H9 (cell line): ENCODE data around the gene EFNA5. TPM values are rescaled to one million over a fixed set of nuclear protein-coding genes. Genes with fewer than 3 reads are reported as not detected.
A peak's percentile ranks its signal among the peaks of the same experiment; 100 is the strongest.

ENCODE experiments used
- DNase-seq: peaks from one replicate; pipeline ENCODE4 v3.0.0-alpha.2; 2017
- H2AFZ ChIP-seq: one replicate; pipeline ENCODE4 v1.6.1; 2013; ENCODE audit warnings: mild to moderate bottlenecking, low read length, control low read depth, moderate library complexity
- H2AK5ac ChIP-seq: 2 replicates; pipeline ENCODE4 v1.6.1; 2013; ENCODE audit warnings: low read length, control low read depth, mixed read lengths; ENCODE audit not compliant: insufficient read length
- H2BK120ac ChIP-seq: one replicate; pipeline ENCODE4 v1.6.1; 2013; ENCODE audit warnings: low read depth, mild to moderate bottlenecking, low read length, control low read depth, inconsistent platforms; ENCODE audit not compliant: poor library complexity, severe bottlenecking
- H2BK12ac ChIP-seq: 2 replicates; pipeline ENCODE4 v1.6.1; 2013; ENCODE audit warnings: low read length, control low read depth, mixed read lengths, low read depth; ENCODE audit not compliant: insufficient read length
- H2BK15ac ChIP-seq: 2 replicates; pipeline ENCODE4 v1.6.1; 2013; ENCODE audit warnings: low read depth, low read length, control low read depth
- H2BK20ac ChIP-seq: one replicate; pipeline ENCODE4 v1.6.1; 2013; ENCODE audit warnings: low read depth, mild to moderate bottlenecking, low read length, control low read depth, inconsistent platforms; ENCODE audit not compliant: poor library complexity, severe bottlenecking
- H2BK5ac ChIP-seq: 2 replicates; pipeline ENCODE4 v1.6.1; 2013; ENCODE audit warnings: low read length, control low read depth, mixed read lengths; ENCODE audit not compliant: insufficient read length
- H3K14ac ChIP-seq: 2 replicates; pipeline ENCODE4 v1.6.1; 2013; ENCODE audit warnings: low read length, control low read depth; ENCODE audit not compliant: insufficient read depth
- H3K18ac ChIP-seq: 2 replicates; pipeline ENCODE4 v1.6.1; 2013; ENCODE audit warnings: low read depth, mild to moderate bottlenecking, mixed read lengths, low read length, control low read depth; ENCODE audit not compliant: insufficient read length
- H3K23ac ChIP-seq: 2 replicates; pipeline ENCODE4 v1.6.1; 2013; ENCODE audit warnings: low read length, control low read depth, mixed read lengths, low read depth; ENCODE audit not compliant: insufficient read length
- H3K23me2 ChIP-seq: 2 replicates; pipeline ENCODE4 v1.6.1; 2013; ENCODE audit warnings: low read depth, mild to moderate bottlenecking, mixed read lengths, low read length, control low read depth; ENCODE audit not compliant: insufficient read length, poor library complexity, severe bottlenecking
- H3K27ac ChIP-seq: 2 replicates; pipeline ENCODE4 v1.5.1; 2013; ENCODE audit warnings: low read length, control low read depth, mixed read lengths, low read depth; ENCODE audit not compliant: insufficient read length
- H3K27me3 ChIP-seq: 2 replicates; pipeline ENCODE4 v1.6.1; 2013; ENCODE audit warnings: low read length, control low read depth, inconsistent platforms; ENCODE audit not compliant: insufficient read depth
- H3K4ac ChIP-seq: 2 replicates; pipeline ENCODE4 v1.6.1; 2013; ENCODE audit warnings: low read depth, mild to moderate bottlenecking, control low read depth, inconsistent platforms, low read length, moderate library complexity
- H3K4me1 ChIP-seq: 2 replicates; pipeline ENCODE4 v1.6.1; 2013; ENCODE audit warnings: low read length, control low read depth, inconsistent platforms; ENCODE audit not compliant: insufficient read depth
- H3K4me2 ChIP-seq: 2 replicates; pipeline ENCODE4 v1.6.1; 2013; ENCODE audit warnings: low read length, control low read depth, mixed read lengths; ENCODE audit not compliant: insufficient read length, insufficient read depth
- H3K56ac ChIP-seq: 2 replicates; pipeline ENCODE4 v1.6.1; 2013; ENCODE audit warnings: low read depth, mild to moderate bottlenecking, mixed read lengths, low read length, control low read depth; ENCODE audit not compliant: insufficient read length
- H3K79me1 ChIP-seq: 2 replicates; pipeline ENCODE4 v1.6.1; 2013; ENCODE audit warnings: low read depth, mild to moderate bottlenecking, moderate library complexity, low read length, control low read depth, inconsistent platforms; ENCODE audit not compliant: insufficient read depth, poor library complexity, severe bottlenecking
- H3K79me2 ChIP-seq: 2 replicates; pipeline ENCODE4 v1.6.1; 2013; ENCODE audit warnings: low read length, control low read depth, inconsistent platforms; ENCODE audit not compliant: insufficient read depth
- H3K9ac ChIP-seq: 2 replicates; pipeline ENCODE4 v1.6.1; 2013; ENCODE audit warnings: low read length, control low read depth, mixed read lengths; ENCODE audit not compliant: insufficient read length; ENCODE audit errors: extremely low read depth
- H3K9me3 ChIP-seq: one replicate; pipeline ENCODE4 v1.6.1; 2013; ENCODE audit warnings: low read depth, low read length, inconsistent platforms; ENCODE audit not compliant: control insufficient read depth
- H3T11ph ChIP-seq: one replicate; pipeline ENCODE4 v1.6.1; 2013; ENCODE audit warnings: mild to moderate bottlenecking, low read length, control low read depth, inconsistent platforms
- H4K20me1 ChIP-seq: one replicate; pipeline ENCODE4 v1.6.1; 2013; ENCODE audit not compliant: control insufficient read depth, insufficient read length, insufficient read depth
- H4K5ac ChIP-seq: 2 replicates; pipeline ENCODE4 v1.6.1; 2013; ENCODE audit warnings: low read depth, mild to moderate bottlenecking, mixed read lengths, low read length, control low read depth; ENCODE audit not compliant: insufficient read length
- H4K8ac ChIP-seq: replicated peaks from 2 replicates; pipeline ENCODE4 v1.6.1; 2013; ENCODE audit warnings: low read length, control low read depth, mixed read lengths, low read depth; ENCODE audit not compliant: insufficient read length
- H4K91ac ChIP-seq: 2 replicates; pipeline ENCODE4 v1.6.1; 2013; ENCODE audit warnings: low read depth, mild to moderate bottlenecking, moderate library complexity, mixed read lengths, low read length, control low read depth; ENCODE audit not compliant: insufficient read length
- H3K27ac Mint-ChIP-seq, 3 experiments: 2 replicates in 2 of 3; 3 replicates in 1 of 3; pipeline ENCODE4 v1.8.0; 2020 to 2021; ENCODE audit warnings: mixed read lengths in 3 of 3, mild to moderate bottlenecking in 1 of 3, moderate library complexity in 1 of 3
- H3K27me3 Mint-ChIP-seq: 2 replicates; pipeline ENCODE4 v1.8.0; 2021; ENCODE audit warnings: low read depth, mild to moderate bottlenecking, moderate library complexity, mixed read lengths
- H3K36me3 Mint-ChIP-seq, 3 experiments: 2 replicates in 2 of 3; 3 replicates in 1 of 3; pipeline ENCODE4 v1.8.0; 2020 to 2021; ENCODE audit warnings: low read depth in 3 of 3, mixed read lengths in 3 of 3; ENCODE audit not compliant: insufficient read depth in 1 of 3
- H3K4me1 Mint-ChIP-seq, 2 experiments: 2 replicates each; pipeline ENCODE4 v1.8.0; 2020; ENCODE audit warnings: mixed read lengths in 2 of 2
- H3K4me3 Mint-ChIP-seq, 2 experiments: 2 replicates in 1 of 2; 3 replicates in 1 of 2; pipeline ENCODE4 v1.8.0; 2020 to 2021; ENCODE audit warnings: mild to moderate bottlenecking in 2 of 2, mixed read lengths in 2 of 2, moderate library complexity in 1 of 2
- H3K9me3 Mint-ChIP-seq, 2 experiments: 2 replicates in 1 of 2; 3 replicates in 1 of 2; pipeline ENCODE4 v1.8.0; 2020; ENCODE audit warnings: mild to moderate bottlenecking in 2 of 2, mixed read lengths in 2 of 2, moderate library complexity in 1 of 2
- WGBS: extraction: QIAGEN DNeasy Blood & Tissue Kit; methylation state at CpG from one replicate; pipeline ENCODE4 v1.1.7; 2013; ENCODE audit warnings: missing lambda C conversion rate, low lambda C conversion rate, mixed read lengths; ENCODE audit not compliant: insufficient read length; ENCODE audit errors: extremely low coverage; 5-methylcytosine and 5-hydroxymethylcytosine counted together
- total RNA-seq: library from RNA; stranded (reverse); gene quantifications from 2 replicates; pipeline ENCODE4 v1.2.1, GENCODE V29; 2021
- TF ChIP-seq, protein P1 (sequence below): fragments of 200-600 bp; sonication (generic); conservative IDR thresholded peaks from 3 replicates; pipeline ENCODE4 v1.8.0; 2021; ENCODE audit warnings: antibody characterized with exemption, mild to moderate bottlenecking

Gene EFNA5
- total RNA-seq, 1 experiment from 2014 or later: 20.4 TPM

DNA sequence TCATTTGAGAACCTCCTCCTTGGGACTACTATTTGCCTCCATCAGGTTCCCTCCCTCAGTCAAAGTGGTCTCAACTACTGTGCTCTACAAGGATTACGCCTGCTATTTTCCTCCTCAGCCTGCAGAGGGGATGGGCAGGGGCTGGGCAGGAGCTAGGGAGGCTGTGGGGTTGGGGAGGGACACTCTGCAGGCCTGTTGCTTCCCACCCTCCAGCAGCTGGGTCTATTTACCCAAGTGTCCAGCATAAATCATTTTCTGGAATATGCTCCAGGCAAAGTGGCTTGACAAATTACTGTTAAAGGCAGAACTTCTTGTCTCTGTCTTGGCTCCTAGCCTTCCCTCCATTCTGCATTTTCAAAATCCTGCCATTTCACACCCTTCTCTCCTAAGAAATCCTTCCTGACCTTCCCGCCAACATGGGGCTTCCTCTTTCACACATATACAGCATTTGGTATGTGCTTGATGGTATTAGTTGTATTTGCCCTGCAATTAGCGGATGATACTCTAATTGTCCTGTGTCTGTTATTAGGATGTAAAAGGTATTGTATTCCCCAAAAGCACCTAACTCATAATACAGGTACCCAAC lies 106.7 kb downstream of the EFNA5 start:
- Histone ChIP-seq H4K20me1 (no peaks in the 10 kb centered on the region), H3K4me1 (peaks cover 13% of the 10 kb centered on the region; the same call in 1 of the 2 replicates), H2BK120ac (no peak overlapping the region), H2AK5ac (no peak overlapping the region), H4K8ac (no peak overlapping the region), H3K27me3 (no peaks in the 10 kb centered on the region), H3K18ac (no peak overlapping the region), H3K56ac (no peak overlapping the region), H3K23ac (no peak overlapping the region), H4K5ac (no peak overlapping the region), H2AFZ (no peak overlapping the region), H2BK20ac (no peak overlapping the region), H2BK5ac (no peak overlapping the region), H3K4me2 (no peak overlapping the region), H3K9ac (no peak overlapping the region), H3K14ac (no peak overlapping the region), H3T11ph (no peak overlapping the region), H3K27ac (no peak overlapping the region), H3K79me1 (no peaks in the 10 kb centered on the region), H3K79me2 (no peaks in the 10 kb centered on the region), H3K9me3 (no peaks in the 10 kb centered on the region), H4K91ac (no peak overlapping the region), H2BK15ac (no peak overlapping the region), H3K23me2 (no peaks in the 10 kb centered on the region), H3K4ac (no peak overlapping the region), H2BK12ac (no peak overlapping the region)
- H3K4me1 Mint-ChIP-seq: peaks cover 63 to 68% of the 10 kb centered on the region in 2 experiments
- H3K27ac Mint-ChIP-seq: peak overlapping the region in 2 of 3 experiments; percentile 25 to 53; a peak in 5 of 7 replicates
- no peaks in the 10 kb centered on the region for H3K36me3 Mint-ChIP-seq
- no peak for DNase-seq
- no peaks in the 10 kb centered on the region; a peak in 1 of 5 replicates for H3K9me3 Mint-ChIP-seq
- no peaks in the 10 kb centered on the region for H3K27me3 Mint-ChIP-seq
- TF ChIP-seq, protein P1, sequence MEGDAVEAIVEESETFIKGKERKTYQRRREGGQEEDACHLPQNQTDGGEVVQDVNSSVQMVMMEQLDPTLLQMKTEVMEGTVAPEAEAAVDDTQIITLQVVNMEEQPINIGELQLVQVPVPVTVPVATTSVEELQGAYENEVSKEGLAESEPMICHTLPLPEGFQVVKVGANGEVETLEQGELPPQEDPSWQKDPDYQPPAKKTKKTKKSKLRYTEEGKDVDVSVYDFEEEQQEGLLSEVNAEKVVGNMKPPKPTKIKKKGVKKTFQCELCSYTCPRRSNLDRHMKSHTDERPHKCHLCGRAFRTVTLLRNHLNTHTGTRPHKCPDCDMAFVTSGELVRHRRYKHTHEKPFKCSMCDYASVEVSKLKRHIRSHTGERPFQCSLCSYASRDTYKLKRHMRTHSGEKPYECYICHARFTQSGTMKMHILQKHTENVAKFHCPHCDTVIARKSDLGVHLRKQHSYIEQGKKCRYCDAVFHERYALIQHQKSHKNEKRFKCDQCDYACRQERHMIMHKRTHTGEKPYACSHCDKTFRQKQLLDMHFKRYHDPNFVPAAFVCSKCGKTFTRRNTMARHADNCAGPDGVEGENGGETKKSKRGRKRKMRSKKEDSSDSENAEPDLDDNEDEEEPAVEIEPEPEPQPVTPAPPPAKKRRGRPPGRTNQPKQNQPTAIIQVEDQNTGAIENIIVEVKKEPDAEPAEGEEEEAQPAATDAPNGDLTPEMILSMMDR: peak; percentile 28; the same call in 1 of the 3 replicates
- WGBS: no CpG with 5 or more reads among the region's 3 CpGs
- H3K4me3 Mint-ChIP-seq: no peak overlapping the region
